A673 (cell line): ENCODE measurements around the gene MIS12. TPM values are rescaled to one million over a fixed set of nuclear protein-coding genes. Genes with fewer than 3 reads are reported as not detected.

Source experiments
- BruUV-seq: library from RNA; stranded (reverse); fragments of 400-500 nt; replicated peaks from 2 replicates; lab custom pipeline; 2021; lab: Mats Ljungman, UMichigan
- CTCF ChIA-PET: fragments of 300-600 bp; sonication (Branson Sonifier 250); formaldehyde crosslinking; loops from one replicate; lab custom pipeline; 2022; ENCODE audit warnings: antibody characterized with exemption; lab: Charles Lee
- POLR2A ChIA-PET: fragments of 300-600 bp; sonication (Branson Sonifier 250); formaldehyde crosslinking; loops from one replicate; lab custom pipeline; 2022; ENCODE audit warnings: antibody characterized with exemption; ENCODE audit not compliant: low non-redundant PET; lab: Charles Lee
- DNase-seq: peaks from one replicate; pipeline ENCODE4 v3.0.0-alpha.2; 2015; ENCODE audit warnings: low spot score
- H3K27ac ChIP-seq: fragments of 200-600 bp; sonication (generic); 2 replicates; pipeline ENCODE4 v1.5.1; 2016; ENCODE audit warnings: mixed run types, low read depth, mild to moderate bottlenecking, mixed read lengths, antibody characterized with exemption, low read length; ENCODE audit not compliant: poor library complexity, severe bottlenecking
- H3K27me3 ChIP-seq: fragments of 200-600 bp; sonication (generic); replicated peaks from 2 replicates; pipeline ENCODE4 v1.6.1; 2017; ENCODE audit warnings: mixed run types, low read depth, mild to moderate bottlenecking, mixed read lengths, antibody characterized with exemption, low read length; ENCODE audit not compliant: insufficient read depth, poor library complexity
- H3K36me3 ChIP-seq: fragments of 200-600 bp; sonication (generic); 2 replicates; pipeline ENCODE4 v1.6.1; 2016; ENCODE audit warnings: mixed run types, mild to moderate bottlenecking, mixed read lengths, antibody characterized with exemption, low read length; ENCODE audit not compliant: insufficient read depth, poor library complexity, severe bottlenecking
- H3K4me1 ChIP-seq: fragments of 200-600 bp; sonication (generic); 2 replicates; pipeline ENCODE4 v1.6.1; 2017; ENCODE audit warnings: mixed run types, mild to moderate bottlenecking, mixed read lengths, antibody characterized with exemption, low read length; ENCODE audit not compliant: insufficient read depth, poor library complexity, severe bottlenecking
- H3K4me3 ChIP-seq: fragments of 200-600 bp; sonication (generic); 2 replicates; pipeline ENCODE4 v1.5.1; 2016; ENCODE audit warnings: low read depth, mixed run types, mild to moderate bottlenecking, mixed read lengths, low read length; ENCODE audit not compliant: poor library complexity, severe bottlenecking
- H3K9me3 ChIP-seq: fragments of 200-600 bp; sonication (generic); 2 replicates; pipeline ENCODE4 v1.6.1; 2016; ENCODE audit warnings: mixed run types, low read depth, mild to moderate bottlenecking, mixed read lengths, antibody characterized with exemption, low read length; ENCODE audit not compliant: poor library complexity, severe bottlenecking
- CTCF ChIP-seq: fragments of 300-800, 200-600 bp; sonication (generic); conservative IDR thresholded peaks from 2 replicates; pipeline ENCODE4 v1.5.1; 2017; ENCODE audit warnings: low read depth, mild to moderate bottlenecking, antibody characterized with exemption, low read length, moderate library complexity, mixed read lengths
- EZH2 ChIP-seq: fragments of 200-600 bp; sonication (generic); IDR thresholded peaks from 2 replicates; pipeline ENCODE4 v1.6.1; 2017; ENCODE audit warnings: borderline replicate concordance, low read depth, mild to moderate bottlenecking, mixed read lengths, antibody characterized with exemption, low read length; ENCODE audit not compliant: poor library complexity, severe bottlenecking
- intact Hi-C: fragments of 100-400 bp; cut with micrococcal nuclease; formaldehyde crosslinking; loops from one replicate; pipeline ENCODE4 v1.10.0; 2022; ENCODE audit not compliant: unreplicated experiment
- total RNA-seq: library from RNA; stranded (reverse); gene quantifications from 2 replicates; pipeline ENCODE4 v1.2.3, GENCODE V29; 2021

The MIS12 gene
- total RNA-seq, 1 experiment from 2014 or later: 33.9 TPM

GRCh38 chr17:5536866-5537650, 50.7 kb downstream of the MIS12 start:
- ChIA-PET CTCF (no interaction called here), POLR2A (no interaction called here)
- intact Hi-C loops: no loop called here
- Histone ChIP-seq H3K9me3 (no peaks in the 10 kb centered on the region), H3K4me3 (no peak overlapping the region), H3K36me3 (no peaks in the 10 kb centered on the region), H3K27ac (no peak overlapping the region), H3K27me3 (no peaks in the 10 kb centered on the region), H3K4me1 (no peaks in the 10 kb centered on the region)
- no TSS peak for BruUV-seq
- TF ChIP-seq EZH2 (no peak), CTCF (no peak)
- DNase-seq: no peak

GRCh38 chr17:5539286-5539685, 52.9 kb downstream of the MIS12 start:
- CTCF ChIA-PET: no interaction called here

GRCh38 chr17:5540321-5540720, 54.0 kb downstream of the MIS12 start:
- POLR2A ChIA-PET: no interaction called here
- CTCF ChIA-PET: no interaction called here
- no peaks in the 10 kb centered on the region for H3K27me3 ChIP-seq
- H3K36me3 ChIP-seq: no peaks in the 10 kb centered on the region
- no peaks in the 10 kb centered on the region for H3K4me1 ChIP-seq
- no peaks in the 10 kb centered on the region for H3K9me3 ChIP-seq
- no TSS peak for BruUV-seq
- no peak overlapping the region for H3K4me3 ChIP-seq
- no peak for DNase-seq
- intact Hi-C loops: no loop called here
- TF ChIP-seq EZH2: no peak
- TF ChIP-seq CTCF: no peak
- H3K27ac ChIP-seq: no peak overlapping the region

More at GRCh38 chr17:5539286-5539685, 52.9 kb downstream of the MIS12 start:
- Histone ChIP-seq H3K9me3 (no peaks in the 10 kb centered on the region), H3K4me3 (no peak overlapping the region), H3K4me1 (no peaks in the 10 kb centered on the region), H3K36me3 (no peaks in the 10 kb centered on the region), H3K27me3 (no peaks in the 10 kb centered on the region), H3K27ac (no peak overlapping the region)
- no peak for TF ChIP-seq EZH2
- no peak for TF ChIP-seq CTCF
- intact Hi-C loops: no loop called here
- POLR2A ChIA-PET: no interaction called here
- DNase-seq: no peak
- BruUV-seq: no TSS peak

Other genes starting within 250 kb of the MIS12 start
- 71.3 and 89.0 TPM in 2 replicates for gene RABEP1, start 204.3 kb upstream of the MIS12 start, total RNA-seq
- 122 and 132 TPM in 2 replicates for gene NUP88, start 66.9 kb upstream of the MIS12 start, total RNA-seq
- 120 and 123 TPM in 2 replicates for gene RPAIN, start 66.4 kb upstream of the MIS12 start, total RNA-seq
- 457 and 458 TPM in 2 replicates for gene C1QBP, start 47.4 kb upstream of the MIS12 start, total RNA-seq
- gene DHX33, start 17.6 kb upstream of the MIS12 start, total RNA-seq: 47.0 and 47.4 TPM in 2 replicates
- gene DERL2, start 388 bp upstream of the MIS12 start, total RNA-seq: 92.4 and 97.0 TPM in 2 replicates
- gene NLRP1, start 97.9 kb downstream of the MIS12 start, total RNA-seq: 5.2 and 6.7 TPM in 2 replicates